Cerebellar cortex (tissue), 1 donor: ENCODE results near the gene GRIN2C.
"Not testable (repeated sequence)": the region's sequence is repeated elsewhere in the genome, so short reads cannot be mapped to it uniquely, and the experiment has no call there.

Experiments used
- DNase-seq: peaks from one replicate; pipeline ENCODE4 v3.0.0-alpha.2; 2015; ENCODE audit warnings: low spot score

The GRIN2C gene

GRCh38 chr17:74859459-74860228, at the start of gene GRIN2C:
Gene GRIN2C (minus strand): TSS chr17:74859885. CDS start chr17:74855092, 4,793 bp downstream.
- DNase-seq, result no peak

GRCh38 chr17:74909097-74909496, 49.4 kb upstream of the GRIN2C start:
- DNase-seq, result not testable (repeated sequence)

GRCh38 chr17:74907012-74907411, 47.3 kb upstream of the GRIN2C start:
- no peak for DNase-seq

- not testable (repeated sequence) for DNase-seq
Measured at GRCh38 chr17:74906214-74906793, 46.6 kb upstream of the GRIN2C start.

GRCh38 chr17:74904687-74905409, 45.2 kb upstream of the GRIN2C start:
- no peak for DNase-seq

- no peak for DNase-seq
Measured at GRCh38 chr17:74903671-74904070, 44.0 kb upstream of the GRIN2C start.

DNA sequence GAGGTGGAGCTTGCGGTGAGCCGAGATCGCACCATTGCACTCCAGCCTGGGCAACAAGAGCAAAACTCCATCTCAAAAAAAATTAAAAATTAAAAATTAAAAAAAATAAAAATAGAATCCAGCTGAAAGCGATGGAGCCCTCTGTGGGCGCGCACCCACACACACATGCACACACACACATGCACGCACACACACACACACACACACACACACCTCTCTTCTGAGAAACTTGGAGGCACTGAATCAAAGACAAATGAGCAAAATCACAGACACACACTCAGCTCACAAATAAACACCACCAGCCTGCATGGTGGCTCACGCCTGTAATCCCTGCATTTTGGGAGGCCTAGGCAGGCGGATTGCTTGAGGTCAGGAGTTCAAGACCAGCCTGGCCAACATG, 43.3 kb upstream of the GRIN2C start:
- no peak for DNase-seq

DNA sequence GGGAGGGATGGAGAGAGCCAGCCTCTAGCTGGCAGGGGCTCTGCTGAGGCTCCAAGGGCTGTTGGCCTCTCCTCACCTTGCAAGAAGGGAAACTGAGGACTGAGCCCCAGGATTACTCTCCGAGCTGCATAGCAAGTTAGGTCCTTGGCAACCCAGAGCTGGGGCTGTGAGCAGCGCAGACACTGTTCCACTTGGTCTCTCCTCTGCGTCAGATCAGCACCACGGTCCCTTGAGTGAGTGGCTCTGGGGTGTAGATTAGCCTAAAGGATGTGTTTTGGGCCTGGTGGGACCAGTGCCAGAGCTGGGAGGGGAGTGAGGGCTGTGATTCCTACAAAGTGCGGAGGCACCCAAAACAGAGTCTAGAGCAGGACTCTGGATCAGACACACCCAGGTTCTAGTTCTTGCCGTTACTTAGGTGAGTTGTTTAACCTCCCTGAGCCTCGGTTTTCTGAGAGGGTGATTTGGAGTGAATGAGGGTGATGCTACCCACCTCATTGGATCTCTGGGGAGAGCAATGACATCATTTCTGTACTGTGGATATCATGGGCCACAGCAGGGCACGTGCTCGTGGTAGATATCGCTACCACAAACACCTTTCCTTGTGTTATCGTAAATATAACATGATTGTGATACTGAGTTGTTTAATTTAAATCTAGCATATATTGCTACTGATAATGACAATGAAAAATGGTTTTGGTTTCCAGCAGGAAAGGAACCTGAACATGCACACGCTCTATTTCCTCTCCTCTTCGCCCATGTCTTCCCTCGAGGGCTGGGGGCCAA, 41.9 kb upstream of the GRIN2C start:
- DNase-seq, result no peak

- DNase-seq, result no peak
Measured at GRCh38 chr17:74900208-74900607, 40.5 kb upstream of the GRIN2C start.

GRCh38 chr17:74898376-74898946, 38.8 kb upstream of the GRIN2C start:
- DNase-seq, result no peak

- DNase-seq, result no peak
Measured at GRCh38 chr17:74893936-74894671, 34.4 kb upstream of the GRIN2C start.

GRCh38 chr17:74892974-74893911, 33.6 kb upstream of the GRIN2C start, which contains the start of gene FADS6:
Gene FADS6 (minus strand): TSS chr17:74893633. CDS start chr17:74893595, 38 bp downstream.
- peak; percentile 27 for DNase-seq

DNA sequence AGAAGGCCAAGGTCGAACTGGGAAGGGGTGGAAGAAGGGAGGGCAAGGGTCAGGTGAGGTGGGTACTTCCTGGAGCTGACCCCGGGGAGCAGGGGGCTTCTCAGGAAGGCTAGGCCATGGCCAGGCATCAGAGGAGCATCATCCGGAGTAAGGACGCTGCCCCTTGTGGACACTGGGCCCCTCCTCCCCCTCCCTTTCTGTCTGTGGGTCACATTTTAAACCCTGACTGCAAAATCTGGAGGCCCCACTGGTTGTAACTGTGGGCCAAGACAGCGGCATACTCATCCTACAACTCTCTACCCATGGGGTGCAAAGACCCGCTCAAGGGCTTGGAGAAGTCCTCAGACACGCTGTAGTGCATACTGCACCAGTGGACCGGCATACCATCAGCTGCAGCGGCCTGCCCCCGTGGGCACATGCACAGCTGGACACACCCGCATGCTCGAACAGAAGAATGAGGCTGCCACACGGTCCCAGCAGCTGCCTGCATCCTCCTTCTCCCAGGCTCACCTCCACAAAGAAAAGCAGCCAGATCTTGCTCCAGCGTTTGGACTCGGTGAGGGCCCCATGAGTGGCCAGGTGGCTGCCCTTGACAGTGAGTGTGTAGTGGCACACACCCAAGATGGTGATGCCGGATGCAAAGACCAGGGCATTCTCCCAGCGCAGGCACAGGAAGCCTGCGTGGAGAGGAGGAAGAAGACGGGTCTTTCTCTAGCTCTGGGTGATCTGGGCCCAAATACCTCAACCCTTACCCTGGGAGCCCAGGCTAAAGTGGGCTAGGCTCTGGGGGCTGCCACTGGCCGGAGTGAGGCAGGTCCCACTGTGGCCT, 32.5 kb upstream of the GRIN2C start:
- peak; percentile 80 for DNase-seq

- DNase-seq, result no peak
Measured at GRCh38 chr17:74890554-74890953, 30.9 kb upstream of the GRIN2C start.

GRCh38 chr17:74888469-74888868, 28.8 kb upstream of the GRIN2C start:
- DNase-seq, result no peak

GRCh38 chr17:74883241-74883745, 23.6 kb upstream of the GRIN2C start:
- DNase-seq, result no peak

- no peak for DNase-seq
Measured at GRCh38 chr17:74882517-74883240, 23.0 kb upstream of the GRIN2C start.

- DNase-seq, result no peak
Measured at GRCh38 chr17:74881073-74881472, 21.4 kb upstream of the GRIN2C start.
